GM19438 (cell line): ENCODE results near the gene CYBB.

Source experiments
- ATAC-seq: cut with Tn5 transposase; IDR thresholded peaks from one replicate; pipeline ENCODE4 v1.9.1; 2021; ENCODE audit warnings: low read depth; ENCODE audit not compliant: unreplicated experiment

The CYBB gene

GRCh38 chrX:37829721-37830120 lies 49.9 kb downstream of the CYBB start:
- ATAC-seq = no peak

- no peak for ATAC-seq
These were observed 50.5 kb downstream of the CYBB start for GRCh38 chrX:37830371-37830770.

GRCh38 chrX:37834937-37835336 lies 55.1 kb downstream of the CYBB start:
- ATAC-seq = no peak

- ATAC-seq = no peak
These were observed 61.1 kb downstream of the CYBB start for GRCh38 chrX:37840931-37841330.

GRCh38 chrX:37844622-37845021 lies 64.8 kb downstream of the CYBB start:
- ATAC-seq = no peak

GRCh38 chrX:37846141-37846540 lies 66.3 kb downstream of the CYBB start:
- ATAC-seq = no peak

- ATAC-seq = no peak
These were observed 66.7 kb downstream of the CYBB start for GRCh38 chrX:37846558-37846933.

- peak; percentile 97 for ATAC-seq
These were observed 67.3 kb downstream of the CYBB start, which contains the start of gene DYNLT3 for GRCh38 chrX:37846934-37847732. DYNLT3 (minus strand) TSS chrX:37847571; CDS start chrX:37847510, 61 bp downstream.

- peak; percentile 23 for ATAC-seq
These were observed 67.9 kb downstream of the CYBB start for GRCh38 chrX:37847733-37848197.

GRCh38 chrX:37854148-37854547 lies 74.3 kb downstream of the CYBB start:
- no peak for ATAC-seq

GRCh38 chrX:37854748-37855147 lies 74.9 kb downstream of the CYBB start:
- no peak for ATAC-seq

- no peak for ATAC-seq
These were observed 80.9 kb downstream of the CYBB start for GRCh38 chrX:37860721-37861120.

- ATAC-seq = no peak
These were observed 83.0 kb downstream of the CYBB start for GRCh38 chrX:37862851-37863250.
